NCI-H226 (cell line): Measurements from ENCODE around the gene CHCHD3.

Source experiments
- DNase-seq: peaks from one replicate; pipeline ENCODE4 v3.0.0-alpha.2; 2015

Gene CHCHD3

DNA sequence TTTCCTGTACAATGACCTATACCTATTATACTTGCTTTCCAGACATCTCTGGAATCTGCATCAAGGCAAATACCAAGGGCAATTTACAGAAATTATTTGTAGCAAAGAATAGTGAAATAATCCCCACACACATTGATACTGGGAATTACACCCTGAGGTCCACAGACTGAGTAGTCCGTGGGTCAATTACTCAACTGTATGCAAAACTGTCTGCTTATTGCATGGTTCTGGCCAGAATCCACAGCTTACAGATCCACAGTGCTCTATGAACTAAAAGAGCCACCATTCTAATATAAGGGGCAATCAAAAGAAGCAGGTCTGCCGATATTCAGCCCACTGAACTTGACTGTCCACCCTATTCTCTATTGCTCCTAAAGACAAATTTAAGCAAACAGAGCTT, 5.7 kb downstream of the CHCHD3 start:
- no peak for DNase-seq

DNA sequence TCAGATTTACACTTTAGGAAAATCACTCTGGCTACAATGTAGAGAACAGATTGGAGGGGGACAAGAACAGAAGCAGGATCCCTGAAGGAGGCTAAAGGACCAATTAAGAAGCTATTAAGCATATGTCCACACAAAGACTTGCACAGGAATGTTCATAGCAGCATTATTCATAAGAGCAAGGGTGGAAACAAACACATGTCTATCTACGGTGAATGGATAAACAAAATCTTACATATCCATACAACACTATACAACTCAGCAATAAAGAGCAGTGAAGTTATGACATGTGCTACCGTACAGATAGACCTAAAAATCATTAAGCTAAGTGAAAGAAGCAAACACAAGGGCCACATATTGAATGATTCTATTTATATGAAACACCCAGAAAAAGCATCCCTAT, 10.4 kb downstream of the CHCHD3 start:
- no peak for DNase-seq

DNA sequence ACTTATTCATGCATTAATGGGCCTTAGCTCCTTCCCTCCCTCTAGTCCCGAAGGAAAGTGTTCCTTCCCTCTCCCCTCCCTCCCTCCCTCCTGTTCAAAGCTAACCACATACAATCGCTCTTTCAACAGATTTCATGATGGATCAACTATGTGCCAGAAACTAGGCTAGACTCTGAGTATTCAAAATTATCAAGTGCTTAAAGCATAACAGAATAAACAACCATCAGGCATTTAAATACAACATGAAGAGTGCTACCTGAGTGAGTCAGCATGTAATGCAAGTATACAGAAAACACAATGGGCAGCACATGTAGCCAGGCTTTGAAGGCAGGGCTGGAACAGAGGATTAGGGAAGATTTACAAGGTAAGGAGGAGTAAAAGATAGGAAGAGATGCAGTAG, 11.3 kb downstream of the CHCHD3 start:
- no peak for DNase-seq

DNA sequence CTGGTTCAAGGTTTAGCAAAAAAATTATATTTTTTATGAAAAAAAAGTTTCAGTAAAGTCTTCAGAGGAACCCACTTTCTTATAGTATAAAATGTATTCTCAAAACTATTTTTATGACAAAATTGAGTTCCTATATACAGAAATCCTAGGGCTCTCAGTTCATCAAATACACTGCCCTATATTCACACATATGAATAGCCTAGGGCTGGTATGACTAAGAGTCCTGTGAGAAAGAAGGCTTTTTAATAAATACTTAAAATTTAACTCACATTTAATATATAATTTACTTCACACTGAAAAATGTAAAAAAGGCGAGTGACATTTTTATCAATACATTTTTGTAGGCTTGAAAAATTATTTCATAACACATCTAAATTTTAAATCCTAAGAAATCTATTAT, 16.6 kb downstream of the CHCHD3 start:
- no peak for DNase-seq

DNA sequence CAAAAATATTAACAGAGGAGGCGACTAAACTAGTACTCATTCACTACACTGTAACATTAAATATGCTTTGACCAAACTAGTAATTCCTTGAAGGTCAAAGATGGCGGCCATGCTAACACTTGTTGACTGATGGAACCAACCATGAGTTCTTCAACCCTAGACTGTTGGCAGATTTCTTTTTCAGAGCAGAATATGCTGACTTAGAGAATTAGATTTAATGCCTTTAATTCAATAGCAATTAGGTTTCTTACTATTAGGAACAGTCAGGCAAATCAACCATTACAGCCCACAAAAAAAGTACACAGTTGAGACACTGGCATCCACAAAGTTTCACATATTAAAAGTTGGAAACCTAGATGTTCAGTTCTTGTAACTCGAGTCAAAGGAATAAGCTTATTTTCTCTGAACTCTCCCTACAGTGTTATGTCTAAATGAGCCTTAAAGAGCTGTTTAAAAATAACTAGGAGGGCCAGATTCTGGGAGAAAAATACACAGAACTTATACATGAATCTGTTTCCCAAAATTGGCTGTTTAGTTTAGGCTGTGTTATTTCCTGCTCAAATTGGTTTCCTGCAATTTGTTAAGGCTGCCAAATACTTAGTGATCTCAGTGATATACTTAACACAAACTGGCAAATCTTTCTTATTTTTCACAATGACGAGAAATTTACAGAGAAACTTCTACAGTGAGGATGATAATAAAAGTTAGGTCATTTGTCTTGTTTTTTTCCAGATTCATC, 17.6 kb downstream of the CHCHD3 start:
- DNase-seq: no peak

DNA sequence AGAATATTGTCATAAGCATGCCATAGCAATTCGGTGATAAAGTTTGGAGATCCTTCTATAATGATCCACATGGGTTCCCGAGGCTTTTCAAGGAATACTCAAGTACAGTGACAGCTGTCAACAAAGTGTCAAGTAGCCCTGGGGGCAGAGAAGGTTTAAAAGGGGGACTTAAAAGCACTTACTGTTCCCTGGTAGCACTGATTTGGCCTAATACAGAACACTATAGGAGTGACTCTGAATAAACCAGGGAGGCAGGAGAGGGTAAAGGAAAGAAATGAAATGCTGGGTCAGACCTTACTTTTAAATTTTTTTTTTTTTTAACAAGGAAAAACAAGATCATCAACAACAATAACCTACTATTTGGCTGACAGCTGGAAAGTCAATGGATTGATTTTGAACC, 20.1 kb downstream of the CHCHD3 start:
- no peak for DNase-seq

DNA sequence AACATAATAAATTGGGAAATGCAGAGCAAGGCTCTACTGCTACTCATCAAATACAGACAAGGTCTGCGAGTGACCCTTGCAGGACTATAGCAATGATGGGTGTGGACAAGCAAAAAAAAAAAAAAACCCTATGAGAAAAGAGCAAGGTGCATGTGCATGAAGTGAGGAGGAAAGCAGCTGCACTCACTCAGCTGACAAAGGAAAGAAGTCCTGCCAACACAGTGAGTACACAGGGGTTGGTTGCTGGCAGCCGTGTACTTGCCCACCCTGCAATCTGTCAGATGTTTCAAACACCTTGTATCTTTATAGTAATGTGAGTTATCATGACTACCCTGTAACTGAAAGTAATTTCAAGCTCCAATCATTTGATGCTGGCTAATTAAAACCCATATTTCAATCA, 20.5 kb downstream of the CHCHD3 start:
- DNase-seq: no peak

DNA sequence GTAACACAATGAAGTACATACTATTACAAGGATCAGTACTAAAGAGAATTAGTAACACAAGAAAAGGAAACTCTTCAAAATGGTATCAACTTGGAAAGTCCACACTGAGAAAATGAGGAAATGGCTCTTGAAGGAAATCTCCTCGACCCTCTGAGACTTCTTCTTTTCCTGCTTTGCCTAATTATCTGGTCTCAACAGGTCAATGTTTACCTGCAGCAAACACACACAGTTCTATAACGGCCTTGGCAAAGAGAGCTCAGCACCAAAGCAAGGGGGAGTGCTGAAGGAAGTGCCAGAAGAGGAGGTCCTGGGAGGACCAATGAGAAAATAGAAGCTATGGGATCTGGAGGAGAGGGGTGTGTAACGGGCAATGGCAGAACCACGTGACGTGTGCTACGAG, 21.9 kb downstream of the CHCHD3 start:
- DNase-seq: no peak

DNA sequence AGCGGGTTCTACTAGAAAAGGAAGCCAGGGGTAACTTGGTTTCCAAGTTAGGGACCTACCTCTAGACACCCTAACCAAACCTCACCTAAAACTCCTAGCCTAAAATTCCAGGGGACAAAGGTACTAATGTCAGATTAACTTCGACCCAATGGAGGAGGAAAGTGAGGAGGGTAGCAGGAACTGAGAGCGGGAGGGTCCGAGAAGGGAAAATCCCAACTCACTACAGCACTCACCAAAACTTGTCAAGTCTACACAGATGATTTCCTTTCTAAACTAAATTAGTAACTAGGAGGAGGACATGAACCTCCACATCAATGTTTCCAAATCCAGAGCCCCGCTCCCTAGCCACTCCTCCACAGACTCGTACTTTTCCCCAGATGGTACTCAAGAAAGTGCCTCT, 22.6 kb downstream of the CHCHD3 start:
- no peak for DNase-seq

DNA sequence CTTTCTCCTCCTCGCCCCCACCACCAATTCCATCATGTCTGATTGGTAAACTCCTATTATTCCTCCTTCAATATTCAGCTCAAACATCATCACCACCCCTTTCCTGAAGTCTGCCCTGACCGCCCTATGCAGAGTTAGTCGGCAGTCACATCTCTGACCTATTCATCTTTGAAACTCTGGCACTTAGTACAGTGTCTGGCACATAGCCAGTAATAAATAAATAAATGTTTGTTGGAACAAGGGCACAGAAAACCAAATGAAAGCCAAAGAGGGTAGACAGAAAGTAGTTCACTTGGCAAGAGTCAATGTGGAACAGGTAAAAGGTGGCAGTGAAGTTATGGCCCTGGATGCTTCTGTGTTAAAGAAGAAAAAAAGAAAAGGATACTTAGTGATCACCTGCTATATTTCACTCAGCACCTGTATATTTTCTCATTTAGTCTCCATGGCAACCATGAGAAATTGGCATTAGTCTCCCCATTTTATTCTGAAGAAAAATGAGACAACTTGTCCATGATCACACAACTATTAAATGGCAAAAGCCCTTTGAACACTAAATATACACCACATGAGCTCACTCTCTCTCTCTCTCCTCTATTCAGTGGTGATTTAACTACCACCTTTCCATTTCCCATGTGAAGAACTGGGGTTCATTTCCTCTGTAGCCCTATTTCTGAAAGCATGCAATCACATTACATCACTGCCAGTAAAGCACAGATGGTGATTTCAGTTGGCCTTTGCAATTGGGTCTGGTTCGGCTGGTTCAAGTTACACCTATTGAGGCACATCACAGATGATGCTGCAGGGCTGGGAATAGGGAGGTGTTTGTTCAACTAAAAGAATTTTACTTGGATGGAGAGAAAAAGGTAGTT, 25.3 kb downstream of the CHCHD3 start:
- DNase-seq: no peak

DNA sequence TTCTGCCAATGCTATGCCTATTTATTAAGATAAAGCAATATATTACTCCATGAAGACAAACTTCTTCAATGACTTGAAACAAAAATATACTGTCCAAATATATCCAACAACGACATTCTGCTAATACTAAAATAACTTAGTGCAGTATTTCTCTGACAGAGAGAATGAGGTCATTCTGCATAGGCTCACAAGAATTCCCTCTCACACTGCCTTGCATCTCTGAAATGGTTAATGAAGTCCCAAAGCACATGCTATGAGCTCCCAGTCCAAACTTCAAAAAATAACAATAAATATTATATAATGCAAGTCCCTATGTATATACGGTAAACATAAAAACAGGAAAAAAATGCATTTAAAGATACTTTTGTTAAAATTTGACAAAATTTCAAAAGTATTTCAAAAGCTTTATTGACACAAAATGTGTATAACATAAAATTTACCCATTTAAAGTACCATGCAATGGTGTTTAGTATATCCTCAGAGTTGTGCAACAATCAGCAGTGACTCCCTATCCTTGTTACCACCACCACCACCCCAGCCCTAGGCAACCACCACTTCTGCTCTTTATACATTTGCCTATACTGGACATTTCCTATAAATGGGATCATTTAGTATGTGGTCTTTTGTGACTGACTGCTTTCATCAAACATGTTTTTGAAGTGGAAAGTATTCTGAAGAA, 27.6 kb downstream of the CHCHD3 start:
- no peak for DNase-seq

DNA sequence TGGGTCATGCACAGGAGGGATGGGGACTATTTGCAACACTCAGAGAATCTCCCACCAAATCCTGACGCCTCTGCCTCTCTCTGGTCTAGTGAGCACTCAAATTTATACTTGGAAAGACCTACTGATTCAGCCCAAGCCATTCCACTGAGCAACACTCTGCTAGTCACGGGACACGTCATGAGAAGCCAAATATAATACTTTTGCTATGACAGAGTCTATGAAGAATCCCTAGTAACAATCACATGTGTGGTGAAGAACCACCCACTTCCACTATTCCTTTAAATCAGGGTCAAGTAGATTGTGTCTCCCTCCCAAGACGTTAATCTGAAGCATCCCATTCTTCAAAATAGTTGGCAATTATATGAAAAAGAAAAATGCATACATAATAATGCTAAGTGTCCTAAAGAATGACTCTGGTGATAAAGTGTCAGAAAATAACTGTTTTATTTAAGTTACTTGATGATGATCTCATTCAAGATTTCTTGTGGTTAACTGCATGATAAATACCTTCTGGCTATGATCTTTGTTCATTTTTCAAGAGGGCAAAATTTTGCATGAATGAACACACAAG, 28.5 kb downstream of the CHCHD3 start:
- DNase-seq: peak; percentile 97

DNA sequence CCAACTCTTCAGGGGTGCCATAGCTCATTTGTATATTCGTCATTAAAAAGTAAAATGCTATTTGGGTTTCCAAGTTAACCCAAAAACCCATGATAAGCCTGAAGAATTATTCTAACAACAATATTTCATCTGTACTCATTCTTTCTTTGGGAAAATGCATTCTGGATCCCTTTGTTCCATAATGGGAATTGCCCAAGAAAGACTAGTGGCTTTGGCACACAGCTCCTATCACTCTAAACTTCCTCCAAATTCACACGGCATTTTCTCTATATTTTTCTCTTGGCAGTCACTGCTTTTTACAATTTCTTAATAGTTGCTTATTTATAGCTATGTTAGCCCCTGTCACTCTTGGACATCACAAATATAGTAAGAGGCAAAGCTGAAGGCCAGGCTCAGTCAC, 29.1 kb downstream of the CHCHD3 start:
- DNase-seq: no peak

DNA sequence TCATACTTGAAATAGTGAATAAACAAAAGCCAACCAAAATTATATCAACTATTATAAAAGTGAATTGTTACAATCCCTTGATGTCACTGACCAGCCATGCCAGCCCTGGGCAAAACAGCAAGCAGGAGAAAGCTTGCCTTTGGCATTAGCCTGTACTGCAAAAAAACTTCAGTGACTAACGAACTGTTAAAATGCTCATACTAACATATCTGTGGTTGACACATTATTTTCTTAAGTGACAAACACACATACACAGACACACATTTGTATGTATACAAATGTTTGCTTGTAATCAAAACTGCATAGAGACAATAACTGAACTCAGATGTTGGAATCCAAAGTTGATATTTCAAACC, 29.5 kb downstream of the CHCHD3 start:
- DNase-seq: no peak

DNA sequence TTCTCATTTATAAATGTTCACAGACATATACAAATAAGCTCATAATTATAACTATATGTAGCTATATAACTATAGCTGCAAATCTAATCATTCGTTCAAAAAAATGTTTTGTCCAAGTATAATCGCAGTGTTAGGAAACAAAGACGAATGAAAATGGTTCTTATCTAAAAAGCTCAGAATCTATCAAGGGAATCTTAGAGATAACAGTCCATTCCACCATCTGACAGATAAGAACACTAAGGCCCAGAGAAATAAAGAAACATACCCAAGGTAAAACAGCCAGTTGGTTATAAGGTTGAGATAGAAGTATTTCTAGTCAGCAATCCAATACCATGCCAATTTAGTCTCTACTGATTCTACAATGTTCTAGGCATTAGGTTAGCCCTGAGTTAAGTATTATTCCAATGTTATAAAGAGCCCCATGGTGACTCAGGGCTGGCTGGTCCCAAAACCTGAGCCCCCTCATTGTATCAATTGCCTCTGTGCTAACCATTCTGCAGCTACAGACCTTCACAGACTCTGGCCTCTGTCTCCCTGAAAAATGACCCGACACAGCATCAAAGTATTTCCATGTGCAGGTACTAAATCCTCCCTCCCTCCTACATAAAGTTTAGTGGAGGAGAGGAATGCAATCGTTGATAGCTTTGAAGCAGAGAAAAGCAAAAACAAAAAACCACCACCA, 30.0 kb downstream of the CHCHD3 start:
- DNase-seq: peak; percentile 13

DNA sequence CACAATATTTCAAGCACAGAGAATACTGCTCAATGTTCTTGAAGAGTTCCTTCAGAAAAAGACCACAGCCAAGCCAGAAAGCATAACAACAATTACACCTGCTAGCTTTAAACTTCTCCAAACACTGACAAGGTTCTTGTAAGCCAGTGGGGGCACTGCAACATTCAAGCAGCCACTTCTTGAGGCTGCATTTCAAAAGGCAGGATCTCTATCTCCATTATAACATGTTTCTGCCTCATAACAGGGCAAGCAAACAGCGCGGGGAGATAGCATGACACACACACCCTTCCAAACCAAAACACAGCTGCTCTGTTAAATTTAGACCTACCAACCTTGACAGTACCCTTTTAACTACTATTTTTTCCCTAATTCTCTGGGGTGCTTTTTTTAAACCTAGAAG, 30.8 kb downstream of the CHCHD3 start:
- DNase-seq: peak; percentile 22

DNA sequence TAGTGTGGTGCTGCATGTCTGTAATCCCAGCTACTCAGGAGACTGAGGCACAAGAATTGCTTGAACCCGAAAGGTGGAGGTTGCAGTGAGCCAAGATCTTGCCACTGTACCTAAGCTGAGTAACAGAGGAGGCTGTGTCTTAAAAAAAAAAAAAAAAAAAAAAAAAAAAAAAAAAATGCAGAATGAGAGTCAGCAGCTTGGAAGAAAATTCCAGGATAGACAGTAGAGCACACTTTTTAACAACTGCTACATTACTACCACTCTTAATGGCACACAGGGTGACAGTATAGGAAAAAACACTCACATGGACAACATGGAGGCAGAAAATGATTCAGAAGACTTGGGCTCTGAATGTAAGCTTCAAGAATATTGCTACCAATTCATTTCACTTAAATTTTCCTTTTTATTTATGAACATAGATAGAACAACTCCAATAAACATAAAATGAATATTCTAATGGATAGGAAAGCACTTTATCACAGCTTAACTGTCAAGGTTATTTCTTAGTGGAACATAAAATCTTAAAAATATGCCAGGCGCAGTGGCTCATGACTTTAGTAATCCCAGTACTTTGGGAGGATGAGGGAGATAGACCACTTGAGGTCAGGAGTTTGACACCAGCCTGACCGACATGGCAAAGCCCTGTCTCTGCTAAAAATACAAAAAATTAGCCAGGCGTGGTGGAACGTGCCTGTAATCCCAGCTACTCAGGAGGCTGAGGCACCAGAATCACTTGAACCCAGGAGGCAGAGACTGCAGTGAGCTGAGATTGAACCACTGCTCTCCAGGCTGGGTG, 31.5 kb downstream of the CHCHD3 start:
- DNase-seq: no peak

DNA sequence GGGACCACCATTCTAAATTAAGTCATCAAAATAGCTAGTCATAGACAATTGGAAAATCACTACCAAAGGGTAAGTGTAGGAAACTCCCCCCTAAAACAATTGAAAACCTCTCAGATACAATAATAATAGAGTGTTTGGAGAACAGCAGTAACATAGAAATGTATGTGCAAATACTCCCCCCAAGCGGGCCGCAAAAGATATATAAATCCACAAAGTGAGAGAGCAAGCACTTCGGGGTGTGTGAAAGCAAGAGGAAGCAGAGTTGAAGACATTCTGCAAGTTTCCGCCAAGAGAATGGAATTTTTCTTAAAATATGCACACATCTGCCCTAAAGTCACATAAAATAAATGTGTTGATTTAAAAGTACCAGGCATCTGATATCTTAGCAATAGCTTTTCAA, 33.3 kb downstream of the CHCHD3 start:
- no peak for DNase-seq

DNA sequence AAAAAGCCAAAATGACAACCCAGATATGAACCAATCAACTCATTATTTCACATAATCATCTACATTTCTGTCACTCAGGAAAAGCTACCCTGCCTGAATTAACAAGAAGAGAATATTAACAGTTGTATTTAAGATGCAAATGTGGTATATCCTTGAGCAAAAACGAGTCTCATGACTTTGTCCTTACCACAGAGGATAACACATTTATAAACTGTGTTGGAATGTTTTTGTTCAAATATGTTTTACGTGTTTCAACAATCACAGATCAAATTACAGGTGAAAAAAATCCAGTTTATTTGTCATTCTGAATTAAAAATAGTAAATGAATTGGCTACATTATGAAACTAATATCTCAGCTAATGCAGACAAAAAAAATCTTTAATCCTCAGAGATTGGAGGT, 34.6 kb downstream of the CHCHD3 start:
- DNase-seq: no peak

DNA sequence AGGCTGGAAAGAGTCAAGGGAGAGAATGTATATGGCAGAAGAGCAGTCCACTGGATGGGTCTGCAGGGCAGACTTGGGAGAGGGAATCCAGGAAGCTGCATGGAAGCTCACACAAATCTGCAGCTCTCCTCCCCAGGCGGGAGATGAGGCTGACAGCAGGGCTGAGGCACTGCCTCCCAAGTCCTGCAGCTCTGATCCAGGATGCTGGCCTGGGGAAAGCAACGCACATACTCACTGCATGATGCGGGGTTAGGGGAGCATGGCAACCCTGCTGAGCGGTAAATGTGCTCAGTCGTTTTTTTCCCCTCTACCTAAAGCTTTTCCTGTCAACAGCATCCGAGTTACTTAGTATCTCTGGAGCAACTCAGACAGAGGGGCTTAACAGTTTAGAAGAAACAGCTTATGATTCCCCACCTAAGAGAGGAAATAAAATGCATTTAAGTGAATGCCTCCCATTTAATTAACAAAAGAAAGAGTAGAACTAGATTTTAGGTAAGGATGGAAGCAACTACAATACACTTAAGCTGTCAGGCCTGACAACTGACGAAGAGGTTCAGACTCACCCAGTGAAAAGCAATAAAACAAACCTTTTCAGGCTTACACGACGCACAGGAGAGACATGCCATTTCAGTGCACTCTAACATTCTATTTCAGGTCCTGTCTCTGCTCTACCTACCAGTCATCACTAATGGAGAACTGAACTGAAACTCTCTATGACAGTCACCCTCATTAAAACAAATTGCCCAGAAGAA, 37.0 kb downstream of the CHCHD3 start:
- DNase-seq: no peak

DNA sequence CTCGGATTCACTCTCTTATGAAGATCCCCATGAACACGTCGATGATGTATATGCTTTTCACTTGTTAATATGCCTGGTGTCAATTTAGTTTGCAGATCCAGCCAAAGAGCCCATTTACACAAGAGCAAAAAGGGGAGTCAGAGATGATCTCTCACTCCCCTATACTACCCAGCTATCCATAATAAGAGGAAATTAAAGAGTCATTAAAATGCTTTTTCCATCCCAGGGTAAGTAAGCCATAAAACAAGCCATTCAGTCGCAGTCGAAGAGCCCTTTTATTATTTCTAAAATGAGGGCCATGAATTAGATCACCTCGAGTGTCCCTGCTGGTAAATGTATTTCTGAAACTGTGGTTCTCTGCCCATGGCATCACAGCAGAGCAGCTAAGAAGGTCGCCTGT, 41.2 kb downstream of the CHCHD3 start:
- no peak for DNase-seq
